Stromal cell of bone marrow (primary cell): ENCODE data around the gene CARMIL1.

Experiments
- DNase-seq: peaks from one replicate; pipeline ENCODE4 v3.0.0-alpha.2; 2012; ENCODE audit warnings: low read depth

The CARMIL1 gene

GRCh38 chr6:25659633-25660368 lies 380.6 kb downstream of the CARMIL1 start:
- no peak for DNase-seq

GRCh38 chr6:25660512-25660911 lies 381.3 kb downstream of the CARMIL1 start:
- peak; percentile 6 for DNase-seq

DNA sequence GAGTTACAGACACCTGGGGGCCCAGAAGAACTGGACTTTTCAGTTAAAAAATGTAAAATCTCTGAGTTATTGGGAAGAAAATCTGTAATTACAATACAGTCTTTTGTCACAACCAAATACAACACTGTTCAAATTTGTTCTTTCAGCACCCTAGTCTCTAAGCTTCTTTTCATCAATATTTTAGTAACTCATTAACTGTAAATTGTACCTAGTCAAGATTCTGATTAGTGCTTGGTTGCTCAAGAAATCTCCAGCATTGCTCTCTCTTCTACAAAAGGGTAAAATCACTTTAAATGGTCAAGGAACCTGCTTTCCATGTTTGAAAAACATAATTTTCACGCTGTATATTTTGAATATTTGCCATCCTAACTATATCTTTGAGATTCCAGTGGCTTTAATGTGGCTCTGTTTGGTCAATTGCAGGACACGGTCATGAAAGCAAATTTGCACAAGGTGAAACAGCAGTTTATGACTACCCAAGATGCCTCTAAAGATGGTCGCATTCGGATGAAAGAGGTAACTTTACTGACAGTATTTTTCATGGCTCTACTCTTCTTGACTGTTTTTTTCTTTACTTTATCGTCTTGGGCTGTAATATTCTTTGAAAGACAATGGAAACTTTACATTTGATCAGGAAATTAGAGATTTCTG lies 382.1 kb downstream of the CARMIL1 start:
- no peak for DNase-seq

GRCh38 chr6:25665455-25665854 lies 386.3 kb downstream of the CARMIL1 start:
- no peak for DNase-seq

DNA sequence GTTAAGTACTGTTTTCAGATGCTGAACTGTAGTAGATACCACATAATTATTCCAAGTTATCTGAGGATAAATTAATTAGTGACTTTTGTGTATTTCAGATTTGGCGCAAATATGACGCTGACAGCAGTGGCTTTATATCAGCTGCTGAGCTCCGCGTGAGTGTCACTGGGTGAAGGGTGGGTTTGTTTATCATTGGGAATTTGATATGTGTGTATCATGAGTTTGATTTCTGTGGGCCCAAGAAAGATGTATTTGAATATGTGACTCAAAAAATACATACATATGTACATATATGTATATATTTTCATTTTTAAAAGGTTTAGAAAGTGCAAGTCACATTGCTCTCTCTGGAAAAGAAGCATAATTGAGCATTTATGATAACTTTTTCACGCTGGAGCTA lies 390.2 kb downstream of the CARMIL1 start:
- no peak for DNase-seq
